ENCODE data around the gene PTPRG.

DNA sequence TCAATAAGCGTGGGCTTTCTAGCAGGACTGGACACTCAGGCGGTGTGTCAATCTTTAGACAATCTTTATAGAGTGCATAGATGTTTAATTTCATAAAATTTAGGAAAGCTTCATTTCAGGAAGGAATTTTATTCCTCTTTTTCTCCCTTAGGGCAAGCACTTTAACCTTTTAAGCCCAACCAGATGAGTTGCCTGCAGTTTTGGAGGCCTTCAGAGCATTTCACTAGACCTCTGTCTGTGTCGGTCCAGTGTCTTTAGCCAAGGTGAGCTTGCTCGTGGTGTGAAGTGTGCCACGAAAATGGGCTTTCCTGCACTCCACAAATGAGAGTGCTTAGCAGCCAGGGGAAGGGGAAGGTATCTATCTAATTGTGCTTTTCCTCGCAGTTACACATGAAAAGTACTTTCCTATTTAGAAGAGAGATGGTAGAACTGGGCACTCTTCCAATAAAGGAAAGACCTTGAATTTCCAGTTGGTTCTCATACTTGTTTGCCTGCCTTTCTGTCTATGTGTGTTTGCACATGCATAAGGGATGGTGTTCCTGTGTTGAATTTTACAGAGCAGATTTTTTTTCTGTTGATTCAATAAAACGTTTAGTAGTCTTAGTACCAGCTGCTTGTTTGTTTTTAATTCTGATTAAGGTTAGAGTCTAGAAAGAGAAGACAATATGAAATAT is 758.3 kb downstream of the PTPRG start:
- TF ChIP-seq EZH2 (IDR thresholded peaks at IDR 0.05; ENCODE audit: borderline replicate concordance) = no peak
- TF ChIP-seq, protein P1, sequence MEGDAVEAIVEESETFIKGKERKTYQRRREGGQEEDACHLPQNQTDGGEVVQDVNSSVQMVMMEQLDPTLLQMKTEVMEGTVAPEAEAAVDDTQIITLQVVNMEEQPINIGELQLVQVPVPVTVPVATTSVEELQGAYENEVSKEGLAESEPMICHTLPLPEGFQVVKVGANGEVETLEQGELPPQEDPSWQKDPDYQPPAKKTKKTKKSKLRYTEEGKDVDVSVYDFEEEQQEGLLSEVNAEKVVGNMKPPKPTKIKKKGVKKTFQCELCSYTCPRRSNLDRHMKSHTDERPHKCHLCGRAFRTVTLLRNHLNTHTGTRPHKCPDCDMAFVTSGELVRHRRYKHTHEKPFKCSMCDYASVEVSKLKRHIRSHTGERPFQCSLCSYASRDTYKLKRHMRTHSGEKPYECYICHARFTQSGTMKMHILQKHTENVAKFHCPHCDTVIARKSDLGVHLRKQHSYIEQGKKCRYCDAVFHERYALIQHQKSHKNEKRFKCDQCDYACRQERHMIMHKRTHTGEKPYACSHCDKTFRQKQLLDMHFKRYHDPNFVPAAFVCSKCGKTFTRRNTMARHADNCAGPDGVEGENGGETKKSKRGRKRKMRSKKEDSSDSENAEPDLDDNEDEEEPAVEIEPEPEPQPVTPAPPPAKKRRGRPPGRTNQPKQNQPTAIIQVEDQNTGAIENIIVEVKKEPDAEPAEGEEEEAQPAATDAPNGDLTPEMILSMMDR (IDR thresholded peaks at IDR 0.05; ENCODE audit: poor library complexity) = no peak
- no peak for TF ChIP-seq EZH2phosphoT487 (IDR thresholded peaks at IDR 0.05; ENCODE audit: low read depth, severe bottlenecking, unreplicated experiment)
